H7 (cell line): ENCODE measurements around the gene THSD8. TPM values are rescaled to one million over a fixed set of nuclear protein-coding genes. Genes with fewer than 3 reads are reported as not detected.
"Not testable (repeated sequence)": the region's sequence is repeated elsewhere in the genome, so short reads cannot be mapped to it uniquely, and the experiment has no call there.

Experiments used
- DNase-seq: peaks from one replicate; pipeline ENCODE4 v3.0.0; 2012
- H3K27me3 ChIP-seq: 2 replicates; pipeline ENCODE4 v1.6.0; 2011; ENCODE audit warnings: mild to moderate bottlenecking, low read length; ENCODE audit not compliant: control insufficient read depth, insufficient read depth
- H3K36me3 ChIP-seq: replicated peaks from 2 replicates; pipeline ENCODE4 v1.5.1; 2011; ENCODE audit warnings: low read length; ENCODE audit not compliant: control insufficient read depth, insufficient read depth
- H3K4me3 ChIP-seq: 2 replicates; pipeline ENCODE4 v1.5.1; 2011; ENCODE audit warnings: low read depth, mild to moderate bottlenecking, control low read depth, low read length, moderate library complexity; ENCODE audit not compliant: insufficient read depth
- total RNA-seq: library from RNA; depleted of rRNA; stranded (reverse); fragments of >200 nt; shearing (Covaris generic); gene quantifications from 2 replicates; pipeline ENCODE4 v1.2.3, GENCODE V29; 2014

Gene THSD8
- total RNA-seq, 1 experiment from 2014 or later, result not detected

DNA sequence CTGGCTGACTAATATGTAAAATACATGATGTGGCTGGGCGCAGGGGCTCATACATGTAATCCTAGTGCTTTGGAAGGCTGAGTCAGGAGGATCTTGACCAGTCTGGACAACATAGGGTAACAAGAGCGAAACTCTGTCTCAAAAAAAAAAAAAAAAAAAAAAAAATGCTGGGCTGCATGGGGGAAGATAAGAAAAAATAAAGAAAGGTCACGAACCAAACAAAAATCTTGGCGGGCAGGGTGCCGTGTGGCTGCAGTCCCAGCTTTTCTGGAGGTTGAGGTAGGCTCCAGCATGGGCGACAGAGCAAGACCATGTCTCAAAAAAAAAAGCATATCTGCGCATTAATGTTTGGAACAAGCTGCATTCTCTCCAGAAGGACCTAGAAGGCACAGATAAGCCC, 13.2 kb downstream of the THSD8 start:
- DNase-seq, result no peak
- Histone ChIP-seq H3K27me3 (no peaks in the 10 kb centered on the region), H3K4me3 (no peak overlapping the region), H3K36me3 (peaks cover 10% of the 10 kb centered on the region)

DNA sequence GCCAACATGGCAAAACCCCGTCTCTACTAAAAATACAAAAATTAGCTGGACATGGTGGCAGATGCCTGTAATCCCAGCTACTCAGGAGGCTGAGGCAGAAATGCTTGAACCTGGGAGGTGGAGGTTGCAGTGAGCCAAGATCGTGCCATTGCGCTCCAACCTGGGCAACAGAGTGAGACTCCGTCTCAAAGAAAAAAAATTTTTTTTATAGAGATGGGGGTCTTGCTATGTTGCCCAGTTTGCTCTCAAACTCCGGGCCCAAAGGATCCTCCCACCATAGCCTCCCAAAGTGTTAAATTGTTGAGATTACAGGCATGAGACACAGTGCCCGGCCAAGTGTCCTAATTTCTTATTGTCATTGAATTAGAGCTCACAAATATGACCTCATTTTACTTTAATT, 15.3 kb downstream of the THSD8 start:
- not testable (repeated sequence) for DNase-seq, H3K27me3 ChIP-seq, H3K36me3 ChIP-seq, H3K4me3 ChIP-seq

DNA sequence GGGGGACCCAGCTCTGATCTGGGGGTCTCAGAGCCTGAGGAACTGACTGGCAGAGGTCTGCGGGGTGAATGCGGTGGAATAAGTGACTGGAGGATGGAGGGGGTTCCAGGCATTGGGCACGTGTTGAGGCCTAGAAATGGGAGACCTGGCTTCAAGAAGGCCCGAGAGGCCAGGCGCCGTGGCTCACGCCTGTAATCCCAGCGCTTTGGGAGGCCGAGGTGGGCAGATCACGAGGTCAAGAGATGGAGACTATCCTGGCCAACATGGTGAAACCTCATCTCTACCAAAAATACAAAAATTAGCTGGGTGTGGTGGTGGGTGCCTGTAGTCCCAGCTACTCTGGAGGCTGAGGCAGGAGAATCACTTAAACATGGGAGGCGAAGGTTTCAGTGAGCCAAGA, 15.9 kb downstream of the THSD8 start:
- H3K36me3 ChIP-seq, DNase-seq, H3K4me3 ChIP-seq, H3K27me3 ChIP-seq: not testable (repeated sequence)

DNA sequence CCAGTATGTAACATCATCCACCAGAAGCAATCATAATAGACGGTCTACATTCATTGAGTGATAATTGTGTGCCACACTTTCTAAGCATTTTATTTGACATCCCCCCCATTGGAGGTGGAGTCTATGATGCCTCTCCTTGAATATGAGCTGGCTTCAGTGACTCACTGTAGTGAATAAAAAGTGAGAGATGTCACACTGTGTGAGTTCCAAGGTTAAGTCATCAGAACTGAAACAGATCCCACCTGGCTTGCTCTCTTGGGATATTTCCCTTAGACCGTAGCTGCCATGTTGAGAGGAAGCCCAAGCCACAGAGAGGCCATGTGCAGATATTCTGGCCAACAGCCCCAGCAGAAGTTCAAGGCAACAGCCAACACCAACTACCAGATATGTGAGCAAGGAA, 19.9 kb downstream of the THSD8 start:
- H3K27me3 ChIP-seq, result no peaks in the 10 kb centered on the region
- H3K4me3 ChIP-seq, result no peak overlapping the region
- H3K36me3 ChIP-seq, result no peaks in the 10 kb centered on the region
- no peak for DNase-seq

DNA sequence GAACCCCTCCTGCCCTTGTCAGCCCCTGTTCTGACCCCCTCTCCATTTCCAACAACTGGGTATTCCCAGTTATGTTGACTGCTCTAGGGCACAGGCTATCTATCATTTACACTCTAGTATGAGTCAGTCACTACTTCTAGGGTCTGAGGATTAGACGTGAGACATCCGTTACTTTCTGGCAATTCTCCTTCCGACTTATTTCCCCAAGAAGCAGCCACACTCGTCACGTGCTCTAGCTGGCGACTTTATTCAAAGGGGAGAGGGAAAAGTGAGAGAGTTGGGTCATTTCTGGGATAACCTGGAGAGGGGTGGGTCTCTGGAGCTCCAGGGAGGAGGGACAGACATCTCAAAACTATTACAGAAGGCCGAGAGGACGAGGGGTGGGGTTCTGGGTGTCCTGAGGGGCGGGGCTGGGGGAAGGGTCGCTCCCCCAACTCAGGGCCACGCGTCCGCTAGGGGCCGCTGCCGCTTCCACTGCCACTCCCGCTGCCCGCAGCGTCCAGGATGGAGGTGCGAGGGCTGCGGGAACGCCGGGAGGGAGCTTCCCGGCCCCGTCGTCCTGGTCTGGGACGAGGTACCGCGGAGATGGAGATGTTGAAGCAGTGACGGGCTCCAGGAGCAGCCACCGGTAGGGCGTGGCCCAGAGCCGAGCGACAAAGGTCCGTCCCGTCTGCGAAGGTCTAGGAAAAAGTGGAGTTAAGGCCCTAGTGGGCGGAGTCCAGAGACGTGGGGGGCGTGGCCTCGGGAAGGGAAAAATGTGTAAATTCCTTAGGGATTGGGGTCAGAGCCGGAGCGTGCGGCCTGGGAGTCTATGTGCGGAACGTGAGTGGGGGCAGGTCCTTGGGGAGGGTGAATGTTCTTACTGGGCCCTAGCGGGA, 23.6 kb downstream of the THSD8 start:
- H3K36me3 ChIP-seq, result no peaks in the 10 kb centered on the region
- H3K4me3 ChIP-seq, result peak overlapping the region; percentile 51
- DNase-seq, result peak; percentile 98
- peaks cover 12% of the 10 kb centered on the region; the same call in 1 of the 2 replicates for H3K27me3 ChIP-seq

DNA sequence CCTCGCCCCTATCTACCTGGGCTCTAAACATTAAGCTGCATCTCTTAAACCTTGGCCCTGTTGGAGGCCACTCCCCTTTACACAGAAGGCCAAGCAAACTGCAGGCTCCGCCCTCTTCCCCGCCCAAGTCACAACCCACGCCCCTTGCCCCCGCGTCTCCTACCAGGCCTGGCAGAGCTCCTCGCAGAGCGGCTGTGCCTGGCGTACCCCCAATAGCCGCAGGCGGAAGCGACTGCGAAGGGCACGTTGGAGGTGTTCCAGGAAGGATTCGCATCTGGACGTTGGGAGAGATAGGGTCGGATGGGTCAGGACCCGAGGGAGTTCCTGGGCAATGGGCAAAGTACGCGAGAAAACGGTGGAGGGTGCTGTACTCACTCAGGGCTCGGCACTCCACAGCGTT, 26.6 kb downstream of the THSD8 start:
- Histone ChIP-seq H3K4me3 (peak overlapping the region; percentile 31; the same call in 1 of the 2 replicates), H3K27me3 (peaks cover 18% of the 10 kb centered on the region), H3K36me3 (no peaks in the 10 kb centered on the region)
- peak; percentile 91 for DNase-seq

DNA sequence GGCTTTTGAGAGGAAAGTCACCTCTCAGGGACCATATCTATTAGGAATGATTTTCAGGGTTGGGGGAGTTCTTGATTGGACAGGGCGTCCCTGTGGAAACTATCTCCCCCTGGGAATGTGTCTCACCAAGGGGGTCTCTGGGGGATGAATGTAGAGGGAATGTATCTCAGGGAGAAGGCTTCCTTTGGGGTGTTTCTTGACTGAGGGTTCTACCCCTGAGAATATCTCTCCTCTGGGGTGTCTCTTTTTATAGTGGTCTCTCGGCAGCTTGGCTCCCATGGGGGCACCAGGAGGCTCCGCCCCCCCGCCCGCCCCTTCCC, 31.5 kb downstream of the THSD8 start:
- H3K27me3 ChIP-seq, result peaks cover 38% of the 10 kb centered on the region
- no peak for DNase-seq
- peak overlapping the region; percentile 6; the same call in 1 of the 2 replicates for H3K4me3 ChIP-seq
- H3K36me3 ChIP-seq, result no peaks in the 10 kb centered on the region

DNA sequence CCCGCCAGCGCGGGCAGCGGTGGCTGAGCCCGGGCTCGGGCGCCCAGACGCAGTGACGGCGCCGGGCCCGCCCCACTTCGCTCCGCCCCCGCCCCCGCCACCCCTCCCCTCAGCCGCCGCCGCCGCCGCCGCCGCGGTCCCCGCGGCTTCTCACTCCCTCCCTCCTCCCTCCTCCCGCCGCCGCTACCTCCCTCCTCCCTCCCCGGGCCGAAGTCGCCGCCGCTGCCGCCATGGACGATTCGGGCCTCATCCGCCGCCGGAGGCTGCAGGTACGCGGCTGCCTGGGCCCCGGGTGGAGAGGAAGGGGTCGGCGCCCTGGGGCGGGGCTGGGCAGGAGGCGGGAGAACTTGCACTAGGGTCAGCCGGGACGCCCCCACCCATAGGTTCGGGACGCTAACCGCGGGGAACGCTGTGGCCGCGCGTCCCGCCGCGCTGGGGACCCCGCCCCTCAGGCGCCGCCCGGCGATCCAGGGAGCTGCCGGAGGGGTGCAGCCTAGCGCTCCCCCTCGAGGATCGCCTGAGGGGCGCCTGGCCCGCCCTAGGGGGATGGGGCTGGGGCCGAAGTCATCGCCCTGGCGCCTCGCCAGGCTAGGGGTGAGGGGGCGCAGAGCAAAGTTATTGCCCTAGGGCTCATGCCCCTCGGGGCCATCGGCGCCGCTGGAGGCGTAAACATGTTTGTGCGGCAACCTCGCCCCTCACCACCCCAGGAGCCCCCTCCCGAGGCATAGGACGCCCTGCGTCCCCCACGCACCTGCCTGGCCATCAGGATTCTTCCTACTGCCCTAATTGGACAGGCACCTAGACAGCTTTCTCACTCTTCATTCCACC, 32.1 kb downstream of the THSD8 start:
- peak overlapping the region; percentile 66 for H3K4me3 ChIP-seq
- H3K36me3 ChIP-seq, result no peaks in the 10 kb centered on the region
- peak; percentile 95 for DNase-seq
- peaks cover 39% of the 10 kb centered on the region for H3K27me3 ChIP-seq

DNA sequence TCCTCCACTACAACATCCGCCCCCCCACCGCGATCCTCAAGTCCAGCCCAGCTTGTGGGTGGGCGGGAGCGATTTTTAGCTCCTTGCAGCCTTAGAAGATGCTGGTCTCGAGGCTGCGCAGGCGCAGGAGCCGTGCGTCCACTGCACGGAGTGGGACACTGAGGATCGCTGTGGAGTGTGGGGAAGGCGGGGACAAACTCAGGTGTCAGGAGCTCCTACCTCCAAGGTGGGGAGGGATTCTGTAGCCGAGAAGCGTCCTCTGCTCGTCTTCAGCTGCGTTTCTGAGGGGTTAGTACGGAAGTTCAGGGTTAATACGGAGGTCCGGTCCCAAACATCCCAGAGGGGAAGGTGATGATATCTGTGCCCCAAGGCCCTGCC, 32.7 kb downstream of the THSD8 start, which contains the start of gene RTBDN:
Gene RTBDN (minus strand): TSS at position 14 of the 378 bp plus-strand sequence. CDS start 4,600 bp downstream, outside the sequence.
- Histone ChIP-seq H3K4me3 (peak within 1 kb of the TSS; percentile 66), H3K36me3 (no peaks in the 10 kb centered on the region), H3K27me3 (peaks cover 44% of the 10 kb centered on the region)
- peak; percentile 68 for DNase-seq

DNA sequence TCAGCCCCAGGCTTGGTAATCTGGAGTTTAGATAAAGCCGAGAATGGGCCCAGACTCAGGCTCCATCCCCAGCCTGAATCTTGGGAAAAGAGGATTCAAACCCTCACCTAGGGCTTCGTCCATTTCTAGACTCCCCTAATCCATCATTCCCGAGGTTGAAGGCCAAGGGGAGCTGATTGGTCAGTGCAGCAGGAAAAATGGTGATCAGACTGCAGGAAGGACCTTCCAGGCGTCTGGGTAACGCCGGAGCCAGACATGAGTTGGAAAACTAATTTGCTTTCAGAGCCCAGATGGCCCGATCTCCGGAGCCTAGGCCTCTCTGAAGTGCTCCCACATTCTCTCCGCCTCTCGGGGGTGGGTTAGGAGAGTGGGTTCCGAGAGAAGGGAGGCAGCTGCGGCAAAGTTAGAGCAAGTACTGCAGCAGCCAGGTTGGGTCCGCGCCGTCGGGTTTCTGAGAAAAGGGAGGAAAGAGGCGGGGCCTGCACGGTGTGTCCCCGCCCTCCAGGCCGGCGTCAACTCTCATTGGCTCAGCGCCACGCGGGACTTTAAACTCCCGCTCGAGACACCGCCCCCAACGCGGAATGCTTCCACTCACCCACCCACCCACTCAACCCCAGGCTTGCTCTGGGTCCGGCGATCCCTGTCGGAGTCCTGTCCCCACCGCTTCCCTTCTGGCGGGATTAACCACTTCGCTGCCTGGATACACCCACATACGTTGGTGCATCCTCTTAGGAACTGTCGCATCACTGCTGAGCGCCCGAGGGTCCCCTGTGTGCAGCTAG, 33.3 kb downstream of the THSD8 start:
- peak; percentile 86 for DNase-seq
- Histone ChIP-seq H3K36me3 (no peaks in the 10 kb centered on the region), H3K27me3 (peaks cover 43% of the 10 kb centered on the region), H3K4me3 (peak overlapping the region; percentile 66)

DNA sequence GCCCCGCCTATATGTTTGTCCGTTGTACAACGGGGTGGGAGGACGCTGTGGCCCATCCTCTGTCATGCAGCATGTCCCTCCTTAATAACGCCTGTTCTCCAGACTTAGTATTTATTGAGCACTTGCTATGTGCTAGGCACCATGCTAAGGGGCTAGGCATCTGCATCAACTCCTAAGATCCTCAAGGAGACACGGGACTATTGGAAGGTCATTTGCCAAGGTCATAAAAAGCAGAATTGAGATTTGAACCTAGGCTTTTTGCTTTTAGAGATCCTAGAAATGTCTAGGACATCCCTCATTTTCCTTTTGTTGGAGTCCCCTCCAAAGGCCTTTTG, 34.6 kb downstream of the THSD8 start:
- Histone ChIP-seq H3K27me3 (peaks cover 41% of the 10 kb centered on the region), H3K4me3 (peak overlapping the region; percentile 42; the same call in 1 of the 2 replicates), H3K36me3 (no peaks in the 10 kb centered on the region)
- no peak for DNase-seq

DNA sequence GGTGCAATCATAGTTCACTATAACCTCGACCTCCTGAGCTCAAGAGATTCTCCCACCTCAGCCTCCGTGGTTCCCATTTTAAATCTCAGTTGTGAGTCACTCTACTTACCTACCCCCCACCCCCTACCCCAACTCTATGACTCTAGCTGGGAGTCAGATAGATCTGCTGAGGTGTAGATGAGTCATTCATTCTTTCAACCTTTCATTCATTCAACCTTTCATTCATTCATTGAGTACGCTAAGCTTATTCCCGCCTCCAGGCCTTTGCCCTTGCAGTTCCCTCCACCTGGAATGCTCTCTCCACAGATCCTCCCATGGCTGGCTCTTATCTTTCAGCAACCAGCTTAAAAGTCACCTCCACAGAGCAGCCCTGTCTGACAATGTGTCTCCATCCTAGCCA, 35.4 kb downstream of the THSD8 start:
- DNase-seq, result no peak
- no peak overlapping the region for H3K4me3 ChIP-seq
- H3K36me3 ChIP-seq, result no peaks in the 10 kb centered on the region
- peaks cover 41% of the 10 kb centered on the region for H3K27me3 ChIP-seq

DNA sequence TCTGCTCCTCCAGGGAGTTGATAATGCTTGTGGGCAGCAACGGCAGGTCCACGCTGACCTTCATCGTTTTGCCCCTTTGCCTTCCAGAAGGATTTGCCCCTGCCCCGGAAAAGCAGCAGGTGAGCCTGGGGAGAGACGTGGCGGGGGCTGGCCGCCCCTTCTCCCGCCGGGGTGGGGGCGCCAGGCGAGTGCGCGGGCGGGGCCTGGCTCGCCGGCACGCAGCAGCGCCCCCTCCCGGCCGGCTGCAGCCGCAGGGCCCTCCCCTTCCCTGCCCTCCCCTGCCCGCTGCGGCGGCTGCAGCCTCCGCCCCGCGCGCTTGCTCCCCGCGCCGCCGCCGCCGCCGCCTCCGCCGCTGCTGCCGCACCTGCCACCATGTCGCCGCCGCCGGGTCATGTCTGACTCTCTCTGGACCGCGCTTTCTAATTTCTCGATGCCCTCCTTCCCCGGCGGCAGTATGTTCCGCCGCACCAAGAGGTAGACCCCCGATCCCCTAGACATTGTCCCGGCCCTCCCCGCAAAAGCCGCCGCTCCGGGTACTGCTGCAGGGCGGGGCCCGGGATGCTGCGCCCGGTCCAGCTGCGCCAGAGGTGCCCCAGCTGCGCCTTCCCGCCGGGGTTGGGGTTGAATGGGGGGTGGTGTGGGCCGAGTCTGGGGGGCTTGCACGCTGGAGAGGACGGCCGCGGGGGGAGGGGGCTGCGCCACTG, 36.5 kb downstream of the THSD8 start, which contains the start of gene MAST1:
Gene MAST1 (plus strand): TSS at position 334 of the 704 bp plus-strand sequence. CDS start 58 bp downstream, at position 392.
- H3K36me3 ChIP-seq, result no peaks in the 10 kb centered on the region
- H3K4me3 ChIP-seq, result peak within 1 kb of the TSS; percentile 65
- peaks cover 35% of the 10 kb centered on the region for H3K27me3 ChIP-seq
- DNase-seq, result peak; percentile 97
